GM21528 (cell line): ENCODE results near the gene EZH1.
"Not testable (repeated sequence)": the region's sequence is repeated elsewhere in the genome, so short reads cannot be mapped to it uniquely, and the experiment has no call there.

Experiments
- ATAC-seq: cut with Tn5 transposase; IDR thresholded peaks from one replicate; pipeline ENCODE4 v1.9.1; 2021; ENCODE audit warnings: mild to moderate bottlenecking, moderate library complexity; ENCODE audit not compliant: unreplicated experiment, low FRiP score

EZH1 gene

DNA sequence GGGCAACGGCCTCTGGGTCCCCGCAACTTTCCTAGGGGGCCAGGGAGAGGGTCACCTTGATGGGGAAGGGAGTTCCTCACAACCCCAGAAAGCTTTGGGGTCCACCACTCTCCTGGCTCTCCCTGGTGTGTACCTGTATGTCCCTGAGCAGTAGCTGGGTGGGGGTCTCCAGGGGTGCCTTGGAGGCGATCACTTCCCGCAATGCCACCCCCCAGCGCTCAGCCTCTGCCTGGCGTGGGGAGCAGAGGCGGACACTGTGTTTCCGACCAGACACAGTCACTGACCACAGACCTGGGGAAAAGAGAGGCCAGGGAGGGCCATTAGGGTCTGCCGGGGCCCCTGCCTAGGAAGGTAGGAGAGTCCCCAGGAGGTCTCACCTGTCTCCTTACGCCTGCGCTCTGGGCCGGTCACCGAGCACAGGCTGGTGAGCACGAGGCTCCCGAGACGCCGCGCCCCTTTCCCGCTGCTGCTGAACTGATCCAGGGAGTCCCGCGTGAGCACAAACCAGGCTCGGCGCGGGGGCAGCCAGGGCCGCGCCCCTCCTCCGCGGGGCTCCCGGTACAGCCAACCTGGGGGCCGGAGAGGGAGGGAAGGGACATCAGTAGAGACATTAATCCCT lies 71.5 kb downstream of the EZH1 start:
- no peak for ATAC-seq

DNA sequence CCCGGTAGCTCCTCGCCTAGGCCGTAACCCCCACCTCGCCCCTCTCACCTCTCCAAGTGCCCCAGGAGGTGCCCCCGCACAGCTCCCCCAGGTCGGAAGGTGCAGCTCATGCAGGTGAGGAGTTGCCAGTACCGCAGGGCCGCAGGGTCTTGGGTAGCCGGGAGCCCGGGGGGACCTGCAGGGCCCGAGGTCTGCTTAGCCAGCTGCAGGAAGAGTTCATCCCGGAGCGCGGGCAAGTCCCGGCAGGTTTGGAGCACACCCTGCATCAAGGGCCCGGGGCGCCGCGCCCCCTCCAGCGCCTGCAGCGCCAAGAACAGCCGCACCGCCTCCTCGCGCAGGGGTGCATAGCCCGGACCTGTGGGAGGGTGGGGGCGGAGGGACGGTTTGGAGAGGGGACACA lies 72.8 kb downstream of the EZH1 start:
- ATAC-seq, result no peak

DNA sequence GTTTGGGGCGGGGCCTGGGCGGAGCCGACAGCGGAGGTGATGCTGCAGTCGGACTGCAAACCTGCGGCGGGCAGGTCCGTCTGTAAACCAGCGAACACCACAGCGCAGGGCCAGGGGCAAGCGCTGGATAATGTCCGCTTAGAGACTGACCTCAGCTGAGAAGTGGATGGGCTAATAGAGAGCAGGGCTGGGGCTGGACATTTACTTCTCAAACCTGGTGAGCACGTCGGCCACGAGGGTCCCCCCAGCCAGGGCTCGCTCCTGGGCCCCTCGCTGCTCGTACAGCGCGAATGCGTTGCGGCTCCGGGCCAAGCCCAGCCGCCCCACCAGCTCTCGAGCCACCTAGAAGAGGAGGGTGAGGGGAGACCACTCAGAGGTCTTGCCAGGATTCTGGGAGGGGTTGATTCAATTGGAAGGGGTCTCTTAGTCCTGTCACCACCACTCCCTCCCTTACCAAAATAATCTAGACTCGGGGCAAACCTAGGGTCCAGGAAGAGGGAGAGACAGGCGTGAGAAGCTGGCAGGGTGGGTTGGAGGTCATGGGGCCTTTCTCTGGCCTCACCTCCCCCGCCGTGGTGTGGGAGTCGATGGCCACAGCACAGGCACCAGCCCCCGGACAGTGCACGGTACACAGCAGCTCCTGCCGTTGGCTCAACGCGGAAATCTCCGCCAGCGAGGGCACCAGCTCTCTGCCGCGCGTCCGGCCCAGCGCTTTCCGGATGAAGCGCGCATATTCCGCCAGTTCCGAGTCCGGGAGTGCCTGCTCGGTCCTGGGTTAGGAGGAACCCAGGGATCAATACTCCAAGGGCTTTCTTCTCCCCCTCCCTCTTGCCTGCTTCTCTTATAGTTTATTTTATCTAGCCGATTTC lies 73.8 kb downstream of the EZH1 start:
- ATAC-seq, result no peak

GRCh38 chr17:42669977-42670788 lies 74.7 kb downstream of the EZH1 start:
- no peak for ATAC-seq

DNA sequence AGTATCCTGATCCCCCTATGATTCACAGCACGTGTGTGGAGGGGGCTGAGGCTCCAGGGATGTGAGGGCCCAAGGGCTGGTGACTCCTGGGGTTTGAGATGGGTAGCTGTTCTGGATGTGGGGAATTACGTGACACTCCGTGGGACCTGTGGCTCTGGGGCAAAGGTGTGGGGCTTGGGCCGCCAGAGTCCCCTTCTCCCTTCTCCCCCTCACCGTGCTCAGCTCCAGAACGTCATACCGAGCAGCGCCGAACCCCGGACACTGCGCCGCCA lies 75.2 kb downstream of the EZH1 start:
- no peak for ATAC-seq

DNA sequence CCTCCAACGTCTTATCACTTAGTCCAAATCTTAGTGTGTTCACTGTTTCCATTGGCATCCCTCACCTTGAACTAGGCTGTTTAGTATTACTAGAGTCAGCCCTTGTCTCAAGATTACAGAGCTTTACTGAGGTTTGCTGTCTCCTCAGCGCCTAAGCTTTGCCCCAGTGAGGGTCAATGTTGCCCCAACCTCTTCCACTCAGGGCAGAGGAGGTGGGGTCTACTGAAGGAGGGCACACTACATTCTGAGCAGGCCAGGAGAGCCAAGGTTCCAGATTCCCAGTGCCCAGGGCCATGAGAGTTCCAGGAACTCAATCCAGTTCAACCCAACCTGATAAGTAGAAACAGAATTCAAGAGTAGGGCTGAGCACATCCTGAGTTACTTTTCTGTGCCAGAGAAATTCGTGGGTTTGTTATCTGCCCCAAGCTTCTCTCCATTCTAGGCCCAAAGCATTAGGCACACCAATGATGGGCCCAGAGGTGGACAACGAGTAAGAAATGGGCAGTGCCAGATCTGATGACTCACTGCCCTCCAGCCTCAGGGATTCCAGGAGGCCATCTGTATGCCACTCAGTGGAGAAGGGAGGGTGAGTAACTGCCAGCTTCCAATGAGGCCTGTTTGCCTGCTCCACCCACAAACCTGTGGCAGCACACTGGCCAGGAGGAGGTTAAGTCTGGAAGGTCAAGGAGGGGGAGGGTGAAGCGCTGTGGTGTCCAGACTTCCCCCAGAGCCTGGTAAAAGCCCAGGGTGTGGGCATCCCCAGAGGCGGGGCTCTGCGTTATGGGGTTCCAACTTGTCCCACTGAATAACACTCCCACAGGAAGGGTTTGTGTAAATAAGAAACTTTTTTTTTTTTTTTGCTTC lies 77.5 kb downstream of the EZH1 start:
- ATAC-seq, result no peak

- not testable (repeated sequence) for ATAC-seq
Measured at GRCh38 chr17:42666126-42666525, 78.7 kb downstream of the EZH1 start.

GRCh38 chr17:42665581-42666001 lies 79.2 kb downstream of the EZH1 start:
- no peak for ATAC-seq

DNA sequence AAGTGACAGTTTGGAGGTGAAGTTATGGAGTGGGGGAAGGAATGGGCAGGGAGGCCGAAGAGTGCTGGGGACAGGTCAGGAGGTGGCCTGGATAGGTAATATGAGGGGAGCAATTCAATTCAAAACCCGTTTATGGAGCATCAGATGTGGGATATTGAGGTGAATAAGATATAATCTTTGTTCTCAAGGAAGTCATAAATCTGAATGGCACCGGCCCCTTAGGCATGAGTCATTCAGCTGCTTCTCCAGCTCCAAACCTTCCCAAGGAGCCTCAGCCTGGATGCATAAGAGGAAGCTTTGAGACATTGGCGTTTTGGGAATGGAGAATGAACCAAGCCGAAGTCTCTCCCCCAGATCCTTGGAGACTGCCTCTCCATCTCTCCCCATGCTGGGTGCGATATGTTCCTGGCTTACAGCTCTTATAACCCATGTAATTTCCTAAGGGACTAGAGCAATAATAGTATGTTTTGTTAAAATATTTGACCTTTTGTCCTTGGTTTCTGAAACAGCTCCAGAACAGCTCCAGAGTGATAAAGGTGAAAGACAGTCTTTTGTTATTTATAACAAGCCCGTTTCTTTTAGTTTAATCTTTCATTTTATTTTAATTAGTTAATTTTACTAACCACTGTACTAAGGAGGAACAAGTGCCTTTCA lies 84.0 kb downstream of the EZH1 start:
- ATAC-seq, result no peak

DNA sequence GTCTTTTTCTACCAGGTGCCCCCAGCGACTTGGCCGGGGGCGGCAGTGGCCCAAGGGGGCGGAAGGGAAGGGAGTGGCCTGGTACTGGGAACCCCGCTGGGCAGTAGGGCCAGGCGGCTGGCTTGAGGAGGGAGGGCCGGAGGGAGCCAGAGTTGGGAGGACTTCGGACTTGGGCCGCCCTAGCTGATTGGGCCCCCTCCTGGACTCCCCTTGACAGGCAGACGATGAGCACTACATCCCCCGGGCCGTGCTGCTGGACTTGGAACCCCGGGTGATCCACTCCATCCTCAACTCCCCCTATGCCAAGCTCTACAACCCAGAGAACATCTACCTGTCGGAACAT lies 84.9 kb downstream of the EZH1 start:
- ATAC-seq, result not testable (repeated sequence)

DNA sequence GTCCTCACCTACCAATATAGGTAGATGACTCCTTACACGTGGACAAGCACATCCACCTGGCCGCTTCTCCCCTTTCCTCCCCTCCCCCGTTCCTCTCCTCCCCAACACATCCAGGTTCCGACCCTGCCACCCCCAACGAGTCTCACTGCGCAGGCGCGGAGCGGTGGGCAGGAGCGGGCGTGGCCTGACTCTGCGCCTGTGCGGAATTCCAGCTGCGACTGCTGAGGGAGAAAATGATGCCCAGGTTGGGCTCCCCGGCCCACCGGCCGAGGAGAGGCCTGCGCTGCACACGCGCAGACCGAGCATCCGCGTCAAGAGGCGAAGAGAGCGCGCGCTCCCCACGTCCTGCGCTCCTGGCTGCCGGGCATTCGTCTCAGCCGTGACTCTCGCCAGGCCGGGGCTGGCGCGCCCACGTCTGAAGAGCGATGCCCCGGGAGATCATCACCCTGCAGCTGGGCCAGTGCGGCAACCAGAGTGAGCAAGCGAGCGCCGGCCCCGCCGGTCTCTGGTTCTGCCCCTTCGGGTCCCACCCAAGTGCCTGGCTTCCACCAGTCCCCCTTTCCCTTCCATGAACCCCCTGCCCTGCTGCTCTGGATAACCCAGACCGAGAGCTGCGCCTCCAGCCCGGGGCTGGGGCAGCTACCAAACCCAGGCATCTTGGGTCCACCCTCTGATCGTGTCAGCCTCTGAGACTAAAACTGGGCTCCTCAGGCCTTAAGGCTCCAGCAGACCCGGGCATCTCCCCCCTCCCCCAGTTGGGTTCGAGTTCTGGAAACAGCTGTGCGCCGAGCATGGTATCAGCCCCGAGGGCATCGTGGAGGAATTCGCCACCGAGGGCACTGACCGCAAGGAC lies 85.5 kb downstream of the EZH1 start, which contains the start of gene TUBG2:
TSS of gene TUBG2 (plus strand) at position 206 of the 853 bp plus-strand sequence. CDS start at position 426, 220 bp downstream.
- ATAC-seq, result no peak

DNA sequence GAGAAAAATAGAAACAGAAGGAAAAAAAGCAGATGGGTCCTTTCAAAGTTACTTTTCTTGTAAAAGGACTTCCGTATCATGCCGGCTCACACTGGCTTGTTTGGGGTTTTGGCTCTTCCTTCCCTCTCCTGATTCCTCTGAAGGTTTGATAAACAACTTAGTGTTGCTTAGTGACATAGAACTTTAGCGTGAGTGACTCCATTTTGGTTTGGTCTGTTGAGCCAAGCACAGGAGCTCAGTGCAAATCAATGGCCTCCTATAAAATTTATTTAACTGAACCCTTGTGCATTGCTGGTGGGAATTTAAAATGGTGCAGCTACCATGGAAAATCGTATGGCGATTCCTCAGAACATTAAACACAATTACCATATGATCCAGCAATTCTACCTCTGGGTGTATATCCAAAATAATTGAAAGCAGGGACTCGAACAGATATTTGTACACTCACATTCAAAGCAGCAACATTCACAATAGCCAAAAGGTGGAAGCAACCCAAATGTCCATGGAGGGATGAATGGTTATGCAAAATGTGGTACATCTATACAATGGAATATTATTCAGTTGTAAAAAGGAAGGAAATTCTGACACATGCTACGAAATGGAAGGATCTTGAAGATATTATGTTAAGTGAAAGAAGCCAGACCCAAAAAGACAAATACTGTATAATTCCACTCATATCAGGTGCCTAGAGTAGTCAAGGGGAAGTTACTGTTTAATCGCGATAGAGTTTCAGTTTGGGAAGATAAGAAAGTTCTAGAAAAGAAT lies 86.8 kb downstream of the EZH1 start:
- ATAC-seq, result no peak

- no peak for ATAC-seq
Measured at GRCh38 chr17:42655528-42655927, 89.3 kb downstream of the EZH1 start.

DNA sequence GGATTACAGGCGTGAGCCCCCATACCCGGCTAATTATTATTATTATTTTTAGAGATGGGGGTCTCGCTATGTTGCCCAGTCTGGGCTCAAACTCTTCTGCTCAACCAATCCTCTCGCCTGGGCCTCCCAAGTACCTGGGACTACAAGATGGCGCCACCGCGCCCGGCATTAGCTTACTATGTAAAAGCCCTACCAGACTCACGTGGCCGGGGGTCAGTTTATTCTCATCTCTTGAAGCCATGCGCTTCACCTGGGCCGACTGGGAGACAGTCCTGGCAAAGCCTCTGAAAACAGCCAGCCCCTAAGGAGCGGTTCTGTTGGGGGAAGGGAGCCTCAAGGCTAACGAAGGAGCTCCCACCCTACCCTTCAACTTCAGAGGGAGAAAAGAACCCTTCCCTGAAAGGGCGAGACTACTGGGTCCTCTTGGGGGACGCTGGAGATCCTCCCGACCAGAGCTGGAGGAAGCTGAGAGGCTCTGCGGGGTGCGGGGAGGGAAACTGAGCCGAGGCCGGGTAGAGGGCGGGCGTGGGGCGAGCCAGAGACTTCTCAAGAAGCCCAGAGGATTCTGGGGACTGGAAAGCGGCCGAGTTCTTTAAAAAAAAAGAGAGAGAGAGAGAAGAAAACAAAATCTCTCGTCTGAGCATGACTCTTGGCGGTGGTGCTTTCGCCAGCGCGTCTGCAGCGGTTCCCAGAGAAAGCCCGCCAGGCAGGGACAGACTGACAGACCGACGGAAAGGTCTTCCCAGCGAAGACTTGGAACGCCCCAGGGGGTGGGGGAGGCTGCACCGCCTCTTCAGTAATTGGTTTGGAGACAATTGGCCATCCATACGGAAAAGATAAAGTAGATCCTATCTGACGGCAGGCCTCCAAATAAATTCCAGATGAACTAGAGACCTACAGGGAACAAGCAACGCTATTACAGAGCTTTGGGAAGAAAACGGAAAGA lies 91.4 kb downstream of the EZH1 start:
- no peak for ATAC-seq

- no peak for ATAC-seq
Measured at GRCh38 chr17:42651392-42651791, 93.4 kb downstream of the EZH1 start.
